ENCODE data around the gene ATG9B. TPM values are rescaled to one million over a fixed set of nuclear protein-coding genes. Genes with fewer than 3 reads are reported as not detected.

ATG9B gene
- total and polyA plus RNA-seq, 2 of the 13 experiments (the other 11 are each of a cell fraction or from before 2014, with no cell fraction given), result 0.24 TPM; not detected in 1

DNA sequence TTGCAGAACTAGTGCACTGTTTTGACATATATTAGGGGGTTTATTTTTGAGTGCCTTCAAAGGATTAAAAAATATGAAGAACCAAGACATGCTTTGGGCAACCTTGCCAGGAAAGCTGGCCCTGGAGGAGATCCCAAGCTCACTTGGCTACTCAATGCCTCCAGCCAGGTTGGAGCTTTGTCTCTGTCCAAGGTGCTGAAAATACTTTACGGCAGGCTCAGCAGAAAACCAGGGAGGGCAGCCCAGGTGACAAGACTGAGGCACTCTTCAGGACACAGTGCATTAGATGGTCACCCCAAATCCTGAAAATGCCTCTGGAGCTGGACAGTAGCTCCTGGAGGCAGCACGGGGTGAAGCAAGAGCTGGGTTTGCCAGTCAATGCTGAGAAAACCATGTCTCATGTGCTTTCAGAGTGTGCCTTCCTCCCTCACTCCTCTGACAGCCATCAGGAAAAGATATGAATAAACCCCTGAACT lies 40.4 kb downstream of the ATG9B start (continued):
- TF ChIP-seq ZFP37 (CRISPR knock-in tag; IDR thresholded peaks at IDR 0.05; ENCODE audit: borderline replicate concordance) (peak; percentile 45; the same call in 1 of the 2 replicates), TOPORS (CRISPR knock-in tag; IDR thresholded peaks at IDR 0.05) (no peak), ZNF737 (CRISPR knock-in tag; IDR thresholded peaks at IDR 0.05; ENCODE audit: borderline replicate concordance) (no peak), ZEB1 (IDR thresholded peaks at IDR 0.05; ENCODE audit: insufficient replicate concordance, low read depth) (no peak), ZSCAN12 (CRISPR knock-in tag; IDR thresholded peaks at IDR 0.05) (0 out of 2 replicates have a peak, but pooled peaks have one; percentile 27), SRSF9 (IDR thresholded peaks at IDR 0.05; ENCODE audit: borderline replicate concordance, insufficient read depth, low read depth, low read length, poor library complexity, severe bottlenecking) (no peak), ZNF326 (CRISPR knock-in tag; IDR thresholded peaks at IDR 0.05; ENCODE audit: borderline replicate concordance) (no peak), XBP1 (CRISPR knock-in tag; IDR thresholded peaks at IDR 0.05) (0 out of 2 replicates have a peak, but pooled peaks have one; percentile 41), KLF12 (CRISPR knock-in tag; IDR thresholded peaks at IDR 0.05; ENCODE audit: borderline replicate concordance) (no peak), SNAI1 (CRISPR knock-in tag; IDR thresholded peaks at IDR 0.05; ENCODE audit: borderline replicate concordance) (no peak), SMAD3 (CRISPR knock-in tag; IDR thresholded peaks at IDR 0.05) (0 out of 2 replicates have a peak, but pooled peaks have one; percentile 47), CBX2 (IDR thresholded peaks at IDR 0.05; ENCODE audit: low read depth, low read length) (no peak), CBX2 (CRISPR knock-in tag; IDR thresholded peaks at IDR 0.05; ENCODE audit: low read depth) (no peak), JDP2 (CRISPR knock-in tag; IDR thresholded peaks at IDR 0.05; ENCODE audit: borderline replicate concordance) (no peak), ZNF558 (CRISPR knock-in tag; IDR thresholded peaks at IDR 0.05; ENCODE audit: borderline replicate concordance) (no peak), AFF4 (CRISPR knock-in tag; IDR thresholded peaks at IDR 0.05) (no peak), ZHX2 (IDR thresholded peaks at IDR 0.05; ENCODE audit: low read depth) (no peak), ZHX2 (CRISPR knock-in tag; IDR thresholded peaks at IDR 0.05; ENCODE audit: borderline replicate concordance) (peak; percentile 79; the same call in 1 of the 2 replicates), PCBP1 (IDR thresholded peaks at IDR 0.05; ENCODE audit: borderline replicate concordance, low read depth, low read length) (no peak)
- TF ChIP-seq, protein P1, sequence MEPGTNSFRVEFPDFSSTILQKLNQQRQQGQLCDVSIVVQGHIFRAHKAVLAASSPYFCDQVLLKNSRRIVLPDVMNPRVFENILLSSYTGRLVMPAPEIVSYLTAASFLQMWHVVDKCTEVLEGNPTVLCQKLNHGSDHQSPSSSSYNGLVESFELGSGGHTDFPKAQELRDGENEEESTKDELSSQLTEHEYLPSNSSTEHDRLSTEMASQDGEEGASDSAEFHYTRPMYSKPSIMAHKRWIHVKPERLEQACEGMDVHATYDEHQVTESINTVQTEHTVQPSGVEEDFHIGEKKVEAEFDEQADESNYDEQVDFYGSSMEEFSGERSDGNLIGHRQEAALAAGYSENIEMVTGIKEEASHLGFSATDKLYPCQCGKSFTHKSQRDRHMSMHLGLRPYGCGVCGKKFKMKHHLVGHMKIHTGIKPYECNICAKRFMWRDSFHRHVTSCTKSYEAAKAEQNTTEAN (CRISPR knock-in tag; conservative IDR thresholded peaks at IDR 0.05), result 0 out of 2 replicates have a peak, but pooled peaks have one; percentile 35
